ENCODE measurements around the gene AIDA.

AIDA gene

DNA sequence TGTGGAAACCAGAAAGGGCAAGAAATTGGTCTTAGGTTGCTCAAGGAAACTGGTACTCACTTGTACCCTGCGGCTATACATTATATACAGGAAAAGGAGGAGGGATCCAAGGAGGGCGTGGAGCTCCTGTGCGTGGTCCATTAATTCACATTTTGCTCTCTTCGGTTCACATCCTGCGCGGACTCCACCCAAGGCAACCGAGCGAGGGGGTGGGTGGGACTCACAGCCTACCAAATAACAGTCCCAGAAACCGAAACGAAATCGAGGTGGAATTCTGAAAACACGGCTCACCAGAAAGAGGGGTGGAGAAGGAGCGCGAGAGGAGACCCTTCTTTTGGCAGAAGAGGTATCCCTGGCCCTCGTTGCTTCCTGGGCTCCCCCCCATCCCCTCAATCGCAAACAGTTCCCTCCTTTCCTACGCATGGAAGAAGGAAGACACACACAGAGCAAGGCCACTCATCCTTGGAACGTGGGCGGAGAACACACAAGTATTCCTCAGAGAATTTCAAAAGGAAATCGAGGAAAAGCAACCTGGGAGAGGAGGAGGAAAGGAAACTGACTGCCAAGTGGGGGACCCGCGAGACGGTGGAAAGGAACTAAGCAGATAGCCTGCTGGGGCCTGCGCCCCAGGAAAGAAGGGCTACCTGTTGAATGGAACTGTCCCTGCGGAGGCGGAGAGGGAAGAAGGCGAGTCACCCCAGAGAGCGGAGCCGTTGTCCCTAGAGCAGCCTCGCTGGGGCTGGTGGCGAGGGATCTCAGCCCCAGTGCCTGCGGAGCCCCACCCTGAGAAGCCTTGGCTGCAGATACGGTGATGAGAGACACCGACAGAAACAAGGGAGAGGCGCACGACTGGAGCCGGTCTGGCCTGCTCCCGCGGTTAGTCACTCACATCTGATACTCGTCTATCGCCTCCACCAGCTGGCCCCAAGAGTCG is 705 bp downstream of the AIDA start:
- TF ChIP-seq, protein P1, sequence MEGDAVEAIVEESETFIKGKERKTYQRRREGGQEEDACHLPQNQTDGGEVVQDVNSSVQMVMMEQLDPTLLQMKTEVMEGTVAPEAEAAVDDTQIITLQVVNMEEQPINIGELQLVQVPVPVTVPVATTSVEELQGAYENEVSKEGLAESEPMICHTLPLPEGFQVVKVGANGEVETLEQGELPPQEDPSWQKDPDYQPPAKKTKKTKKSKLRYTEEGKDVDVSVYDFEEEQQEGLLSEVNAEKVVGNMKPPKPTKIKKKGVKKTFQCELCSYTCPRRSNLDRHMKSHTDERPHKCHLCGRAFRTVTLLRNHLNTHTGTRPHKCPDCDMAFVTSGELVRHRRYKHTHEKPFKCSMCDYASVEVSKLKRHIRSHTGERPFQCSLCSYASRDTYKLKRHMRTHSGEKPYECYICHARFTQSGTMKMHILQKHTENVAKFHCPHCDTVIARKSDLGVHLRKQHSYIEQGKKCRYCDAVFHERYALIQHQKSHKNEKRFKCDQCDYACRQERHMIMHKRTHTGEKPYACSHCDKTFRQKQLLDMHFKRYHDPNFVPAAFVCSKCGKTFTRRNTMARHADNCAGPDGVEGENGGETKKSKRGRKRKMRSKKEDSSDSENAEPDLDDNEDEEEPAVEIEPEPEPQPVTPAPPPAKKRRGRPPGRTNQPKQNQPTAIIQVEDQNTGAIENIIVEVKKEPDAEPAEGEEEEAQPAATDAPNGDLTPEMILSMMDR (IDR thresholded peaks at IDR 0.05) = no peak
- DNase-seq (ENCODE audit: low spot score) = peak; percentile 81

DNA sequence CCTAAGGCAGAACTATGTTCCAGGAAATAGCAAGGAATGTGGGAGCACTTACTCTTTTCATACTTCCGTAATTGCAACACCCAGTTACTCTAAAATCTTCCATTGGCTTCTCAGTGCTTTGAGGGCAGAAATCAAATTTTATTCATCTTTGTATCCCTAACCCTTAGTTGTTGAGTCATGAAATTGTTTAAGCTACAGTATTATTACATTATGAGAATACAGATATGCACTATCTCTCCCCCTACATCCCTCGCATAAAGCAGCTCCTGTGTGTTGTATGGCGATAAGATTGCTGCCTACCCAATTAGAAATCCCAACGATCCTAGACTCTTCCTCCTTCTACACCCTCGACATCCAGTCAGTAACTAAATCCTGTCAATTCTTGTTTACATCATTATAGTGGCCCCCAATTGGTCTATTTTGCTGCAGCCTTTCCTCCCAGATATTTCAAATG is 2.6 kb downstream of the AIDA start:
- TF ChIP-seq, protein P1 (IDR thresholded peaks at IDR 0.05) = no peak
- Histone ChIP-seq H3K4me3 (no peak overlapping the region), H3K27ac (no peak overlapping the region)
- DNase-seq (ENCODE audit: low spot score) = no peak

More for the DNA sequence above, 705 bp downstream of the AIDA start:
- Histone ChIP-seq H3K27ac (peak overlapping the region; percentile 94 to 98), H3K4me3 (peak overlapping the region; percentile 83)

DNA sequence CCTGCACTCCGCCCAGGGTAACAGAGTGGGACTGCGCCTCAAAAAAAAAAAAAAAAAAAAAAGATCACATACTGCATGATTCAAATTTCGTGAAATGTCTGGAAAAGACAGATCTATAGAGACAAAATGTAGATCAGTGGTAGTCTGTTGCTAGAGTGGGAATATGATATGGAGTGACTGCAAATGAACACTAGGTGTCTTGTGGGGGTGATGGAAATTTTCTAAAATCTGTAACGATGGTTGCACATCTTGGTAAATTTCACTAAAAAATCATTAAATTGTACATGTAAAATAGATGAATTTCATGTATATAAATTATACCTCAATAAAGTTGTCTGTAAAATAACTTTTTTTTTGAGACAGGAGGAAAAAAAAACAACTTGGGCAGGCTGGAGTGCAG is 5.5 kb downstream of the AIDA start:
- DNase-seq (ENCODE audit: low spot score) = no peak
- no peak overlapping the region for H3K27ac ChIP-seq
- TF ChIP-seq, protein P1 (IDR thresholded peaks at IDR 0.05) = no peak
- H3K4me3 ChIP-seq = no peak overlapping the region

DNA sequence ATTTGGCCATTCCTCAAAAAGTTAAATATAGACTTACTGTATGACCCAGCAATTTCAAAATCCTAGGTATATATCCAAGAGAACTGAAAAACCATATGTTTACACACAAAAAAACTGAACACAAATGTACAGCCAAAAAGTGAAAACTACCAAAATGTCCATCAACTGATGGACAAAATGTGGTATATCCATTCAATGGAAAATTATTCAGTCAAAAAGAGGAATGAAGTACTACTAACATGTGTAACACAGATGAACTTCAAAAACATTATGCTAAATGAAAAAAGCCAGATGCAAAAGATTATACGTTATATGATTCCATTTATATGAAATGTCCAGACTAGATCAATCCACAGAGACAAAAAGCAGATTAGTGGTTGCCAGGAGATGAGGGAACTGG is 8.0 kb downstream of the AIDA start:
- TF ChIP-seq, protein P1 (IDR thresholded peaks at IDR 0.05) = no peak
- Histone ChIP-seq H3K27ac (no peak overlapping the region), H3K4me3 (no peak overlapping the region)
- DNase-seq (ENCODE audit: low spot score) = no peak

DNA sequence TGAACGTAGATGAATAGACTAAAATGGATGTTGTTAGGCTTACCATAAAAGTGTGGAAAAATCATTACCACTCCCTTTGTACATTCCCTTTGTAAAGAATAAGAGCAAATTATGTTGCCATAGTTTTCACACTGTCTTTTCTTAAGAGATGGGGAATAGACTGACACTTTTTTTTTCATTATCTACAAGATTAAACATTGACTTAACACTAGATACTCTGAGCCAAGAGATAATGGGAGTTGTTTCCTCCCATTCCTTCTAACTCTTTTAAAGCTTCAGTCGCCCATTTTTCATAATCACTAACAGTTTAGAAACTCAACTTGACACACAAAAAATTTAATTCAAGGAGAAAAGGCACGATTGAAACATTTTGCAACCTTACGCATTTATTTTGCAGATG is 10.1 kb downstream of the AIDA start:
- TF ChIP-seq, protein P1 (IDR thresholded peaks at IDR 0.05) = no peak
- H3K27ac ChIP-seq = no peak overlapping the region
- no peak for DNase-seq (ENCODE audit: low spot score)
- no peak overlapping the region for H3K4me3 ChIP-seq

DNA sequence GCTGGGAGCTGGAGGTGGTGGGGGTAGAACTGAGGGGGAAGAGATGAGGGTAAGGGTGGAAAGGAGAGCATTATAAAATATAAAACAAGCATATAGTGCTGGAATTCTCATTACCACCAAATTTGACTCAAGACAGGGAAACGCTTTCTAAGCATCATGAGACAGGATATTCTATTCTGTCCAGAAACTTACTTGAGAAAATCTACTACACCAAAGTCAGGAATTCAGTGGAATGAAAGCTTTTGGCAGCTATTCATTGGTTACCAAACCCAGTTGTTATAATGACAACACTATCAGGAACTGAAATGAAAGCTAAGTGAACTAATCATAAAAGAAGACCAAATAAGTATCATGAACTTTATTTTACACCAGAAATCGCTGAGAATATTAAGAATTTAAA is 14.5 kb downstream of the AIDA start:
- Histone ChIP-seq H3K27ac (no peak overlapping the region), H3K4me3 (no peak overlapping the region)
- TF ChIP-seq, protein P1 (IDR thresholded peaks at IDR 0.05) = no peak
- DNase-seq (ENCODE audit: low spot score) = no peak

DNA sequence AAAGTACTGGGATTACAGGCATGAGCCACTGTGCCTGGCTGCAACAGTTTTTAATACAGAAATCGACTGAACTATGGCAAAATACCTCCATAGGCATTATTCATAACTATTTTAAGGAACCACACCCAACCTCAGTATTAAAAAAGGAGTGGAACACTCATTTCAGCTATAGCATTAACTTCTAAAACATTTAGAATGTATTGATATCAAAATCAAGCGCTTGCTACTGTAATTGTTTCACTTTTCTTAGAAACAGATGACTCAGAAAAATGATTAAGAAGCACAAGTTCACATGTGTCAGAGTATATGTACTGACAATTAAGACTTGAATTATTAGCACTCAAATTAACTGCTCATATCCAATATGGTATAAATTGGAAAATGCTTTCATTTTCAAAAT is 15.1 kb downstream of the AIDA start:
- TF ChIP-seq, protein P1 (IDR thresholded peaks at IDR 0.05) = no peak
- H3K4me3 ChIP-seq = no peak overlapping the region
- no peak overlapping the region for H3K27ac ChIP-seq
- DNase-seq (ENCODE audit: low spot score) = no peak

Measured in coronary artery (tissue), 2 donors.